Erythroblast (primary cell): ENCODE measurements around the gene TMPRSS5.

ENCODE experiments used
- GATA1 ChIP-seq: IDR thresholded peaks from 2 replicates; pipeline ENCODE4 v1.6.1; 2011; ENCODE audit warnings: low read depth, mild to moderate bottlenecking, control low read depth, low read length, moderate library complexity
- POLR2A ChIP-seq: IDR thresholded peaks from 2 replicates; pipeline ENCODE4 v1.6.1; 2011; ENCODE audit warnings: mild to moderate bottlenecking, low read length

- TF ChIP-seq POLR2A (no peak), GATA1 (no peak)
These were observed 13.1 kb downstream of the TMPRSS5 start for GRCh38 chr11:113693030-113693429.
